ENCODE measurements around the gene BRF1.

BRF1 gene

DNA sequence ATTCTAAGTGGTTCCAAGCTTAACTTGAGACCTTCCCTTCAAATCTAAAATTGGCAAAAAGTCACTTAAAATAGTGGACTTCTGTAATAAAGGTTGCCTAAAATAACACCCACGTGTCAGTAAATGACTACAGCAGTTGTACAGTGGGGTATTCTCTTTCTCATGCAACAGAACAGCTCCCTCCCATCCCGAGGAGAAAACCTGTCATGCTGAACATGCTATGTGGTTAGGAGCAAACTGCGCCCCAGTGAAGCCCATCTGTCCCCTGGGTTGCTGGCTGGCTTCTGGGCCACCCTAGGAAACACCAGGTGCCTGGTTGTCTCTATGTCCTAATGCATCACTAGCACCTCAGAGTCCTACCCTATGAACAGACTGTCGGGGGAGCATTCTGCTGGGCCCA is 49.8 kb downstream of the BRF1 start:
- DNase-seq: no peak
- in situ Hi-C loops (cut with HindIII; ENCODE audit: low pct_ligation_motif_present, low pct_unique_long_range_greater_than_20kb, low sequenced_read_pairs): no loop called here

DNA sequence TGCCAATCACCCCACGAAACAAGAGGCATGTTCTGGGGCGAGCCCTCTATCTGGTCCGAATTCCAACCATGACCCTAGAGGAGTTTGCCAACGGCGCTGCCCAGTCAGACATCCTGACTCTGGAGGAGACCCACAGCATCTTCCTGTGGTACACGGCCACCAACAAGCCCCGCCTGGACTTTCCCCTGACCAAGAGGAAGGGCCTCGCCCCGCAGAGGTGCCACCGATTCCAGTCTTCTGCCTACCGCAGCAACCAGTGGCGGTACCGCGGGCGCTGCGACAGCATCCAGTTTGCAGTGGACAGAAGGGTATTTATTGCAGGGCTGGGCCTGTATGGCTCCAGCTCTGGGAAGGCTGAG is 50.8 kb downstream of the BRF1 start:
- no peak for DNase-seq
- in situ Hi-C loops (cut with HindIII; ENCODE audit: low pct_ligation_motif_present, low pct_unique_long_range_greater_than_20kb, low sequenced_read_pairs): no loop called here

DNA sequence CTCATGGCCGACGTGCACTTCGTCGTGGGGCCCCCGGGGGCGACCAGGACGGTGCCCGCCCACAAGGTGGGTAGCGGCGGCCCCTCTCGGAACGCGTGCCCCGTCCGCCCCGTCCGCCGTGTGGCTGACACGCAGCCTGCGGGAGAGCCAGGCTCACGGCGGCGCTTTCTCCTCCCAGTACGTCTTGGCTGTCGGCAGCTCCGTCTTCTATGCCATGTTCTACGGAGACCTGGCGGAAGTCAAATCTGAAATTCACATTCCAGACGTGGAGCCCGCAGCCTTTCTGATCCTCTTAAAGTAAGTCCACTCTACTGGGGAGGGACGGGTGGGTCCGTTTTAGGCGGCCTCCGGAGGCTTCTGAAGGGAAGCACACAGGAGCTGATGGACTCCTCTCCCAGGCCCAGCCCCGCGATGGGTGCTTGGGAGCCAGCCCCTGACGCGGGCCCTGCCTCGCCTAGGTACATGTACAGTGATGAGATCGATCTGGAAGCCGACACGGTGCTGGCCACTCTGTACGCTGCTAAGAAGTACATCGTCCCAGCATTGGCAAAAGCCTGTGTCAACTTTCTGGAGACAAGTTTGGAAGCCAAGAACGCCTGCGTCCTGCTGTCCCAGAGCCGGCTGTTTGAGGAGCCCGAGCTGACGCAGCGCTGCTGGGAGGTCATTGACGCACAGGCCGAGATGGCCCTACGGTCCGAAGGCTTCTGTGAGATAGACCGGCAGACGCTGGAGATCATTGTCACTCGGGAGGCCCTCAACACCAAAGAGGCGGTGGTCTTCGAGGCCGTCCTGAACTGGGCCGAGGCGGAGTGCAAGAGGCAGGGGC is 51.4 kb downstream of the BRF1 start:
- DNase-seq: no peak
- in situ Hi-C loops (cut with HindIII; ENCODE audit: low pct_ligation_motif_present, low pct_unique_long_range_greater_than_20kb, low sequenced_read_pairs): no loop called here

GRCh38 chr14:105248368-105249181 is 52.2 kb downstream of the BRF1 start, which contains the start of gene BTBD6:
TSS of gene BTBD6 (plus strand) at chr14:105248533. CDS start at chr14:105248712, 179 bp downstream.
- in situ Hi-C loops (cut with HindIII; ENCODE audit: low pct_ligation_motif_present, low pct_unique_long_range_greater_than_20kb, low sequenced_read_pairs): no loop called here

DNA sequence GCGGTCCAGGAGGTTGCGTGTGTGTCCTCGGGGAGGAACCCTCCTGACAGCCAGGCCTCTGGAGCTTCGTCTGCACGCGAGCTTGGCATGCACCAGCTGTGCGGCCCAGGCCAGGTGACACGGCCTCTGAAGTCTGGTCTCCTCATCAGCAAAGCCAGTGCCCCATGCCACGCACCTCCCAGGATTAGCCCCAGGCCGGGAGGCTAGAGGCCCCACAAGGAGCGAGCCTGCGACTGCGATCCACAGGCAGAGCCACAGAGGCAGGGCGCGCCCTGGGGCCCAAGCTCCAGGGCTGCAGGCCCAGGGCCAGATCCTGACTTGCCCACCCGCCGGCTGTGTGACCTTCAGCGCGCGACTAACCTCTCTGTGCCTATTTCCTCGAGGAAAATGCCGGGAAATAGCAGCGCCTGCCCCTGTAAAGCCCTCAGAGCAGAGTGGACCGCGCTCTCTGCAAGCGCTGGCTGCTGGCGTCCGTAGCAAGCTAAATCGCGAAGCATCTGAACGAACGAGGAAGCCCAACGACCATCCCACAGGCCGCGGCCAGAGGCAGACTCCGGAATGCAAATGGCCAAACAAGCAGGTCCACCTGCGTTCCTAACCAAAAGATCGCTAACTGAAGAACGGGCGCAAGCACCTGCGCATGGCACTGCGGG is 53.0 kb downstream of the BRF1 start:
- in situ Hi-C loops (cut with HindIII; ENCODE audit: low pct_ligation_motif_present, low pct_unique_long_range_greater_than_20kb, low sequenced_read_pairs): no loop called here
- DNase-seq: no peak

More at GRCh38 chr14:105248368-105249181, 52.2 kb downstream of the BRF1 start, which contains the start of gene BTBD6:
- DNase-seq: peak; percentile 84

GRCh38 chr14:105247026-105247425 is 53.8 kb downstream of the BRF1 start:
- in situ Hi-C loops (cut with HindIII; ENCODE audit: low pct_ligation_motif_present, low pct_unique_long_range_greater_than_20kb, low sequenced_read_pairs): no loop called here
- DNase-seq: no peak

GRCh38 chr14:105244334-105244733 is 56.5 kb downstream of the BRF1 start:
- DNase-seq: no peak
- in situ Hi-C loops (cut with HindIII; ENCODE audit: low pct_ligation_motif_present, low pct_unique_long_range_greater_than_20kb, low sequenced_read_pairs): no loop called here

DNA sequence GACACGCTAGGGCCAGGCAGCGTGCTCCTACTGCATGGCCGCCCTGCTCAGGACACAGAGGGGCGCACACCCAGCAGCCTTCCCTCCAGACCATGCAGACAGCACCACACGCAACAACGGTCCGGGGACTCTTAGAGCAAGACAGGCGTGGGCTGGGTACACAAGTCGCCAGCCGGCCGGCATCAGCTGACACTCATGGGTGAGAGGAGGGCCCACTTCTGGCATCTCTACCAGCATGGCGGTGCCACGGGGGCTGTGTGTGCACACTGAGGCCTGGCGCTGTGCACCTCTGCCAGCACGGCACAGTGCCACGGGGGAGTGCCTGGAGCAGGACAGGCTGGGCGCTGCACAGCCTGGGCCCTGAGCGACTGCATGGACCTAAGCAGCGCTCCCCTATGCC is 59.2 kb downstream of the BRF1 start:
- no peak for DNase-seq

GRCh38 chr14:105240811-105241576 is 59.8 kb downstream of the BRF1 start:
- in situ Hi-C loops (cut with HindIII; ENCODE audit: low pct_ligation_motif_present, low pct_unique_long_range_greater_than_20kb, low sequenced_read_pairs): no loop called here
- DNase-seq: no peak

More for the DNA sequence above, 59.2 kb downstream of the BRF1 start:
- in situ Hi-C loops (cut with HindIII; ENCODE audit: low pct_ligation_motif_present, low pct_unique_long_range_greater_than_20kb, low sequenced_read_pairs): no loop called here

GRCh38 chr14:105229099-105229655 is 71.6 kb downstream of the BRF1 start:
- DNase-seq: no peak
- in situ Hi-C loops (cut with HindIII; ENCODE audit: low pct_ligation_motif_present, low pct_unique_long_range_greater_than_20kb, low sequenced_read_pairs): no loop called here

GRCh38 chr14:105228562-105228961 is 72.2 kb downstream of the BRF1 start:
- in situ Hi-C loops (cut with HindIII; ENCODE audit: low pct_ligation_motif_present, low pct_unique_long_range_greater_than_20kb, low sequenced_read_pairs): no loop called here
- DNase-seq: no peak

DNA sequence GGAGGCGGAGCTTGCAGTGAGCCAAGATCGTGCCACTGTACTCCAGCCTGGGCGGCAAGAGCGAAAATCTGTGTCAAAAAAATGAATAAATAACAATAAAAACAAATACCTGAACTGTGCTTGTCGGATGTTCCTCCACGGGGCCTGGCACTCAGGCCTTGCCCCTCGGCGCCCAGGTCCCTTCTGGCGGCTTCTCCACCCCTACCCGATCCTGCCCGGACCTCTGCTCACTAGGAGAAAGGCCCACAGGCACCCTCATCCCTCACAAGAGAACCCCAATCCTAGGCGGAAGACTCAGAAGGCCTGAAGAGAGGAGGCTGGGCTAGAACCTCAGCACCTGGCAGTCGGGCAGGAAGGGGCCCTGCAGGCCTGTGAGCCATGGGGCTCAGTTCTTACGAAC is 73.5 kb downstream of the BRF1 start:
- DNase-seq: no peak
- in situ Hi-C loops (cut with HindIII; ENCODE audit: low pct_ligation_motif_present, low pct_unique_long_range_greater_than_20kb, low sequenced_read_pairs): no loop called here

DNA sequence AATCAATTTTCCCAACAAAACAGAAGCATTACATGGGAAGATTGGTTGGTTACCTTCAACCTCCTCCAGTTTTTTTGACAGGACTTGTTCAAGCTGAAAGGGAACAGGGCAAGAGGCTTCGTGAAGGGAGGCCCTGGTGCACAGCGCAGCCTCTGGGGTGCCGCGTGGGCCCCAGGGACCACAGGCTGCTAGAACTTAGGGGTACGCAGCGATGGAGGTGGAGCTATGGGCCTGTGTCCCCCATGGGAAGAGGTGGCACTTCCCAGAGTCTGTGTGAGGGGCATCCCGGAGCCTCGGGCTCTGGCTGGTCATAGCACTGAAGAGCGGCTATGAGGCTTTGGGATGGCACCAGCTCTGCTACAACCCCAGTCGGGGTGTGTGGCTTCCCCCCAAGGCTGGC is 74.6 kb downstream of the BRF1 start:
- in situ Hi-C loops (cut with HindIII; ENCODE audit: low pct_ligation_motif_present, low pct_unique_long_range_greater_than_20kb, low sequenced_read_pairs): no loop called here
- DNase-seq: no peak

DNA sequence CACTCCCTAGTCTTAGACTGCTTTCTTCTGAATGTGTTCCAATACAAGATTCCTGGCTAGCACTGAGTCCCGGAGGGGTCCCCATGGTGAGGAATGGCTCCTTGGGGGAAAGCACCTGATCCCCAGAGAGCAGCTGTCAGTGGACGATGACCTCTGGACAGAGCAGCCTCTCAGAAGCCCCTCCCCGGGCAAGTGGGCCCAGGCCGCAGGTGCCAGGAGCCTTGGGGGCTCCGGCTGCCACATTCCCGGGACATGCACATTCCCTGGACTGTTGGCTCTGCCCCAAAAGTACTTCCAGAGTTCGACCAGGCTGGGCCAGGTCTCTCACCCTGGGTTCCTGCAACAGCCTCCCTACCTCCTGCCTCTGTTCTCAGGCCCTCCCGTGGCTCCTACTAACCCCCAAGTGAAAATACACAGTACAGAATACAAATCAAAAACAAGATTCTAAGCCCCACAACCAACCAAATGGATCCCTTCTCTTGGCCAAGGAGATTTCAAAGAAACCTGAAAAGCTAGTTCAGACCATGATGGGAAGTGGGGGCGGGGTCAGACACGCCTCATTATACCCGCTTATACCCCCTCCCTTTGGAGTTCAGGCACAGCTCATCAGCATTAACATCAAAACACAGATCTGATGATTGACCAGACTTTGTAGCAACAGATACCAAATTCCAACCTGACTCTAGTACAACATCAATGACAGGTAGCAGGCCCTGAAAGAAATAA is 75.8 kb downstream of the BRF1 start:
- DNase-seq: no peak
- in situ Hi-C loops (cut with HindIII; ENCODE audit: low pct_ligation_motif_present, low pct_unique_long_range_greater_than_20kb, low sequenced_read_pairs): no loop called here

- in situ Hi-C loops (cut with HindIII; ENCODE audit: low pct_ligation_motif_present, low pct_unique_long_range_greater_than_20kb, low sequenced_read_pairs): no loop called here
Observed at GRCh38 chr14:105223770-105224544, 76.8 kb downstream of the BRF1 start.

DNA sequence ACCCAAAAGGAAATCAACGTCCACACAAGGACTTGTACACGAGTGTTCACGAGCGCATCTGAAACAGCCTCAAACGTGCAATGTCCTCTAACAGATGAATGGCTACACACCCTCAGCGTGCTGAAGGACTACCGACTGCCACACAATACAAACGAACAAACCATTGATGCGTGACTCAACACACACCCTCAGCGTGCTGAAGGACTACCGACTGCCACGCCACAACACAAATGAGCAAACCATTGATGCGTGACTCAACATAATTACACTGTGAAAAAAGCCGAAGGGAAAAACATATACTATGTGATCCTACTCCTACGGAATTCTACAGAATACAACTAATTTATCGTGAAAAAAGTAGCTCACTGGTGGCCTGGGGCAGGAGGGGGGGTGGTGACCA is 77.5 kb downstream of the BRF1 start:
- in situ Hi-C loops (cut with HindIII; ENCODE audit: low pct_ligation_motif_present, low pct_unique_long_range_greater_than_20kb, low sequenced_read_pairs): no loop called here

More at GRCh38 chr14:105223770-105224544, 76.8 kb downstream of the BRF1 start:
- DNase-seq: no peak

DNA sequence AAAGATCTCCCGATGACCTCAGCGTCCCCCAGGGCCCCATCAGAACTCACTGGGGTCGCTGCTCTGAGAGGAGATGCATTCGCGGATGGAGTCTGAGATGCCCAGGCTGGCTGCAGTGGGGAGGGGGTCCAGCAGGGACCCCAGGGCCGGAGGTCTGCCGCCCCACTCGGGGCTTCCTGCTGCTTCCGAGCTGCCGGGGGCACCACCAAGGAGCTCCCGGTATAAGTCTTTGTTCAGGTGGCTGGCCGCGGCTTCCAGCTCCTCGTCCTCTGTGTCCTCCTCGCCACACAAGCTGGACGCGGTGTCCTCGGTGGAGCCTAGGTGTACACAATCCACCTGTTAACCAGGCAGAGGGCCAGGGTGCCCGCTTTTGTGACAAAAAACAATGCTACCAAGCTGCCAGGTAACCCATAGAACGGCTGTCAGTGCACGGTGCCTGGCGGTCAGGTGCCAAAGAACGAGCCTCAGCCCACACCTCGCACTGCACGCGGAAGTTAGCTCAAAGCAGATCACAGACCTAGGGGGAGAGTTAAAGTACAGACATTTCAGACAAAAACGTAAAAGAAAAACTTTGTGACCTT is 79.1 kb downstream of the BRF1 start:
- in situ Hi-C loops (cut with HindIII; ENCODE audit: low pct_ligation_motif_present, low pct_unique_long_range_greater_than_20kb, low sequenced_read_pairs): no loop called here
- no peak for DNase-seq

More for the DNA sequence above, 77.5 kb downstream of the BRF1 start:
- no peak for DNase-seq
